Measurements from ENCODE around the gene CHD2.

The CHD2 gene

DNA sequence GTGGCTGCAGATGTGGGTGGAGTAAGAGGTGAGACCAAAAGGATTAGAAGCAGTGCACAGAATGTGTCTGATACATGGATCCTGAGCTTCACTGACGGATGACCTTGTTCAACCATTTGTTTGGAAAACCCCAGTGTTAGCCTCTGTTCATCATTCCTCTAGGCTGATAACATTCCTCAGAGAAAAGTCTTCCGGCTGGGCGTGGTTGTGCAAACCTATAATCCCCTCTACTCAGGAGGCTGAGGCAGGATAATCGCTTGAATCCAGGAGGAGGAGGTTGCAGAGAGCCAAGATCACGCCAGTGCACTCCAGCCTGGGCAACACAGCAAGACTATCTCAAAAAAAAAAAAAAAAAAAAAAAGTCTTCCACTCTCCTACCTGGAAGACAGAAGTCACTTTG, 23.1 kb upstream of the CHD2 start:
- TF ChIP-seq CTCF (IDR thresholded peaks at IDR 0.05; ENCODE audit: low read depth, low read length, missing control alignments), result no peak
- no peak overlapping the region for H3K4me3 ChIP-seq (replicated peaks; ENCODE audit: low read depth, low read length)
- no peak for DNase-seq (ENCODE audit: extremely low read depth, low read depth)

DNA sequence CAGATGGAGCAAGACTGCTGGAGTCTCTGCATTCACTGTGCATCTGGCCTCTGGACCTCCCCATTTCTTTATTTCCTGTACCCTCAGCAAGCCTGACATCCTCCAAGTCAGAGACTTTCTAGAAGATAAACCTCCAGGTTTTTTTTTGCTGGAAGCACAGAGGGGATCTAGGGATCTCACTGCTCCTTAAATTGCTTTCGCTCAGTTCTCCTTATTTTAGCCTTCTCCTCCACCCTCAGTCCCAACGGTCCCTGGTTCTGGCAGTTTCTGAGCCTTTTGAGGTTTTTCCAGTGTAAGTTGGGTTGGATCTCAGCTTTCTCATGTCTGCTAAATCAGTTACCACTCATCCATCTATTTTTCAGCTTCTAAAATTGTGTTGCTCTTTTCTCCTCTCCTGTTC, 22.7 kb upstream of the CHD2 start:
- no peak for DNase-seq (ENCODE audit: extremely low read depth, low read depth)
- H3K4me3 ChIP-seq (replicated peaks; ENCODE audit: low read depth, low read length), result no peak overlapping the region
- no peak for TF ChIP-seq CTCF (IDR thresholded peaks at IDR 0.05; ENCODE audit: low read depth, low read length, missing control alignments)

DNA sequence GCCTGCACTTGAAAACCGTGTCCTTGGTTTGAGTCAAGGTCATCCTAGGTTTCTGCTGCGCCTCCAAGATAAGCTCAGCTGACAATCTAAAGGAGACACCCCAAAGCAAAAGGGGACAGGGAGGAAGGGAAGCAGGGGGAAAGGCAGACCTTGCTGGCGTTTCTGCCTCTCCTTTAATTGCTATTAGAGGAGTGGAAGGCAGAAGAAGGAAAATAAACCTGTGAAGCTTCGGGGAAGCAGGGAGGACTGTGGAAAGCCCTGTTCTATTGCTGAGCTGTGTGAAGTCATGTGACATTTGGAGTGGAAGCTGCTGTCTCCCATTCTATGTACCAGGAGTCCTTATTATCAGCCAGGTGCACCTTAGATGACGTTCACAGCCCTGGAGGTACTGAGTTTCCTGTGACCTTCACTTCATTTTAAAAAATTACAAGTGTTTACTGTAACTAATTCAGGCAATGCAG, 21.5 kb upstream of the CHD2 start:
- no peak for TF ChIP-seq CTCF (IDR thresholded peaks at IDR 0.05; ENCODE audit: low read depth, low read length, missing control alignments)
- DNase-seq (ENCODE audit: extremely low read depth, low read depth), result no peak
- no peak overlapping the region for H3K4me3 ChIP-seq (replicated peaks; ENCODE audit: low read depth, low read length)

GRCh38 chr15:92879949-92880725, 20.0 kb upstream of the CHD2 start:
- no peak overlapping the region for H3K4me3 ChIP-seq (replicated peaks; ENCODE audit: low read depth, low read length)
- DNase-seq (ENCODE audit: extremely low read depth, low read depth), result no peak
- no peak for TF ChIP-seq CTCF (IDR thresholded peaks at IDR 0.05; ENCODE audit: low read depth, low read length, missing control alignments)

DNA sequence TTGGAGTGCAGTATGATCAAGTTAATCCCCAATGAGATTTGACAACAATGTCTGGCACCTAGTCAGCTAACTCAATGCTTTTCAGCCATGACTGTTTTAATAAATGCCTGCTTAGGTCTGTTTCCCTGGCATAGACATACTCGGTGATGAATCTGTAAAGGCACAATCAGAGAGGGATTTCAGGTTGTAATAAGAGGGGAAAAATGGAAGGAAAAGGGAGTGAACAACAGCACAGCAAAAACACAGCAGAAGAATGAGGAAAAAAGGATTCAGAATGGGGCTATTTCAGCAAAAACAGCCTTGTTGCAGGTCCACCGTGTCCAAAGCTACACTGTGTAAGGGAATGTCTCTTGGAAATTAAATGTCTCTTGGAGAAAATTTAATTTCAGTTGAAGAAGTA, 19.3 kb upstream of the CHD2 start:
- no peak for DNase-seq (ENCODE audit: extremely low read depth, low read depth)

GRCh38 chr15:92881211-92881754, 18.8 kb upstream of the CHD2 start:
- TF ChIP-seq CTCF (IDR thresholded peaks at IDR 0.05; ENCODE audit: low read depth, low read length, missing control alignments), result no peak
- H3K4me3 ChIP-seq (replicated peaks; ENCODE audit: low read depth, low read length), result no peak overlapping the region; the same call in 1 of the 2 replicates
- DNase-seq (ENCODE audit: extremely low read depth, low read depth), result no peak

More for the DNA sequence above, 19.3 kb upstream of the CHD2 start:
- TF ChIP-seq CTCF (IDR thresholded peaks at IDR 0.05; ENCODE audit: low read depth, low read length, missing control alignments), result no peak
- no peak overlapping the region for H3K4me3 ChIP-seq (replicated peaks; ENCODE audit: low read depth, low read length)

All from HFF-Myc (cell line).